ENCODE measurements around the gene CUTA. TPM values are rescaled to one million over a fixed set of nuclear protein-coding genes. Genes with fewer than 3 reads are reported as not detected.

CUTA gene
- total RNA-seq, 3 donors from 2014 or later: 146 to 163 (median 151) TPM

DNA sequence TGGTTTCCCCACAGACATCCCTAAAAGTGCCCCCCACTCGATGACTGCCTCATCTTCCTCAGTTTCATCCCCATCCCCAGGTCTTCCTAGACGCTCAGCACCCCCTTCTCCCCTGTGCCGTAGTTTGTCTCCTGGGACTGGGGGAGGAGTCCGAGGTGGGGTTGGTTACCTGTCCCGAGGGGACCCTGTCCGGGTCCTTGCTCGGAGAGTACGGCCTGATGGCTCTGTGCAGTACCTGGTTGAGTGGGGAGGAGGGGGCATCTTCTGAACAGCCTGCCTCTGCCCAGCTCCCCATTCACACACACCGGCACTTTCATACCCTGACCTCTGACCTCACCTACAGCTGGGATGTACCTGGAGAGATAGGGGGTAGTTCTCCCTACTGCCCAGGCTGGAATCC is 2.1 kb downstream of the CUTA start:
- Histone ChIP-seq H3K36me3 (ENCODE audit: low read depth) (peaks cover 5% of the 10 kb centered on the region), H3K9me3 (no peaks in the 10 kb centered on the region), H3K4me3 (no peak overlapping the region), H3K4me1 (ENCODE audit: low read depth) (peaks cover 37% of the 10 kb centered on the region)
- DNase-seq (no peak), ATAC-seq (no peak)
- TF ChIP-seq, protein P1, sequence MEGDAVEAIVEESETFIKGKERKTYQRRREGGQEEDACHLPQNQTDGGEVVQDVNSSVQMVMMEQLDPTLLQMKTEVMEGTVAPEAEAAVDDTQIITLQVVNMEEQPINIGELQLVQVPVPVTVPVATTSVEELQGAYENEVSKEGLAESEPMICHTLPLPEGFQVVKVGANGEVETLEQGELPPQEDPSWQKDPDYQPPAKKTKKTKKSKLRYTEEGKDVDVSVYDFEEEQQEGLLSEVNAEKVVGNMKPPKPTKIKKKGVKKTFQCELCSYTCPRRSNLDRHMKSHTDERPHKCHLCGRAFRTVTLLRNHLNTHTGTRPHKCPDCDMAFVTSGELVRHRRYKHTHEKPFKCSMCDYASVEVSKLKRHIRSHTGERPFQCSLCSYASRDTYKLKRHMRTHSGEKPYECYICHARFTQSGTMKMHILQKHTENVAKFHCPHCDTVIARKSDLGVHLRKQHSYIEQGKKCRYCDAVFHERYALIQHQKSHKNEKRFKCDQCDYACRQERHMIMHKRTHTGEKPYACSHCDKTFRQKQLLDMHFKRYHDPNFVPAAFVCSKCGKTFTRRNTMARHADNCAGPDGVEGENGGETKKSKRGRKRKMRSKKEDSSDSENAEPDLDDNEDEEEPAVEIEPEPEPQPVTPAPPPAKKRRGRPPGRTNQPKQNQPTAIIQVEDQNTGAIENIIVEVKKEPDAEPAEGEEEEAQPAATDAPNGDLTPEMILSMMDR (IDR thresholded peaks at IDR 0.05): no peak
- intact Hi-C loops (cut with DNase I, micrococcal nuclease): no loop called here

GRCh38 chr6:33414592-33415271 is 3.2 kb downstream of the CUTA start:
- ATAC-seq (no peak), DNase-seq (peak in 1 of 3 donors; percentile 63)
- Histone ChIP-seq H3K9me3 (no peaks in the 10 kb centered on the region), H3K36me3 (ENCODE audit: low read depth) (peaks cover 5% of the 10 kb centered on the region), H3K4me3 (no peak overlapping the region), H3K4me1 (ENCODE audit: low read depth) (peaks cover 37% of the 10 kb centered on the region)
- TF ChIP-seq, protein P1 (IDR thresholded peaks at IDR 0.05): no peak
- intact Hi-C loops (cut with DNase I, micrococcal nuclease): no loop called here

DNA sequence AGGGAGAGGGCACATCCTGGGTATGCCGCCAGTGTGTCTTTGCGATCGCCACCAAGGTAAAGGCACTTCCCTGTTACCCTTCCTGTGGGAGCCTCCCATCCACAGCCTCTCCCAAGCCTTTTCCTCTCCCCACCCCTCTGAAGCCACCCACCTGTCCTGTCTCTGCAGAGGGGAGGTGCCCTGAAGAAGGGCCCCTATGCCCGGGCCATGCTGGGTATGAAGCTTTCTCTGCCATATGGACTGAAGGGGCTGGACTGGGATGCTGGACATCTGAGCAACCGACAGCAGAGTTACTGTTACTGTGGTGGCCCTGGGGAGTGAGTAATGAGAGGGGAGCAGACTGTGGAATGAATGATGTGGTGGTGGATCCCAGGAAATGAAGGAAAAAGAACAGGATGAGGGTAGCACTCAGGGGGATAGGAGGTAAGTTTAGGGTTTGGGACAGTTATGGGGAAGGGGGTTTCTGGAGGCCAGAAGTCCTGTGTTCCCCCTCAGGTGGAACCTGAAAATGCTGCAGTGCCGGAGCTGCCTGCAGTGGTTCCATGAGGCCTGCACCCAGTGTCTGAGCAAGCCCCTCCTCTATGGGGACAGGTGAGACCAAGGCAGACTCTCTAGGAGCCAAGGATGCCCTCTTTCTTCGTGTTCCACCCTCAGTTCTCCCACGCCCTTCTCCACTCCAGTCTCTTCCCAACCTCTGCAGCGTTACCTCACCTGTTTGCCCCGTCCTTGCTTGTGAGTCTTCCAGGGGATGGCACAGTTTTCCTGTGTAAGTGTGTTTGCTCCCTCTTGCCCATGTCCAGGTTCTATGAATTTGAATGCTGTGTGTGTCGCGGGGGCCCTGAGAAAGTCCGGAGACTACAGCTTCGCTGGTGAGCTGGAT is 4.4 kb downstream of the CUTA start:
- no peak for ATAC-seq
- H3K9me3 ChIP-seq: no peaks in the 10 kb centered on the region
- peaks cover 31% of the 10 kb centered on the region for H3K4me1 ChIP-seq (ENCODE audit: low read depth)
- intact Hi-C loops (cut with DNase I, micrococcal nuclease): no loop called here
- TF ChIP-seq, protein P1 (IDR thresholded peaks at IDR 0.05): no peak
- H3K36me3 ChIP-seq (ENCODE audit: low read depth): peaks cover 5% of the 10 kb centered on the region
- no peak for DNase-seq
- H3K4me3 ChIP-seq: no peak overlapping the region

GRCh38 chr6:33412140-33413009 is 5.5 kb downstream of the CUTA start:
- TF ChIP-seq, protein P1 (IDR thresholded peaks at IDR 0.05): no peak
- Histone ChIP-seq H3K36me3 (ENCODE audit: low read depth) (peaks cover 5% of the 10 kb centered on the region), H3K4me1 (ENCODE audit: low read depth) (peaks cover 31% of the 10 kb centered on the region), H3K4me3 (no peak overlapping the region), H3K9me3 (no peaks in the 10 kb centered on the region)
- ATAC-seq: no peak
- DNase-seq: no peak
- intact Hi-C loops (cut with DNase I, micrococcal nuclease): no loop called here

- Histone ChIP-seq H3K4me3 (no peak overlapping the region), H3K36me3 (ENCODE audit: low read depth) (peaks cover 5% of the 10 kb centered on the region), H3K4me1 (ENCODE audit: low read depth) (peaks cover 24% of the 10 kb centered on the region), H3K9me3 (no peaks in the 10 kb centered on the region)
- TF ChIP-seq, protein P1 (IDR thresholded peaks at IDR 0.05): no peak
- ATAC-seq (no peak), DNase-seq (no peak)
- intact Hi-C loops (cut with DNase I, micrococcal nuclease): no loop called here
Measured at GRCh38 chr6:33411632-33412005, 6.3 kb downstream of the CUTA start.

All from mucosa of descending colon (tissue), 3 donors.